Mesangial cell (primary cell): Measurements from ENCODE around the gene MRM2. TPM values are rescaled to one million over a fixed set of nuclear protein-coding genes. Genes with fewer than 3 reads are reported as not detected.

Experiments
- total RNA-seq: library from RNA; depleted of rRNA; stranded (reverse); fragments of >200 nt; gene quantifications from 2 replicates; pipeline ENCODE4 v1.2.3, GENCODE V29; 2015

The MRM2 gene
- total RNA-seq = 12.9 and 18.1 TPM in 2 replicates

GRCh38 chr7:2241580-2242540, at the start of gene MRM2, which contains the start of gene NUDT1:
MRM2 (minus strand) TSS chr7:2242205; CDS start chr7:2242169, 36 bp downstream.
NUDT1 (plus strand) TSS chr7:2242226; CDS start chr7:2244575, 2,349 bp downstream.

GRCh38 chr7:2232766-2233520, 9.1 kb downstream of the MRM2 start, which contains the start of gene MAD1L1:
MAD1L1 (minus strand) TSS chr7:2232945; CDS start chr7:2230133, 2,812 bp downstream.

Other genes with a start within 250 kb of the MRM2 start
- 56.1 and 67.3 TPM in 2 replicates for gene MAD1L1, start 9.3 kb downstream of the MRM2 start, total RNA-seq
- 12.3 and 44.8 TPM in 2 replicates for gene NUDT1, start within 50 bp of the MRM2 start, total RNA-seq
- 28.7 and 31.8 TPM in 2 replicates for gene SNX8, start 72.2 kb upstream of the MRM2 start, total RNA-seq
- gene EIF3B, start 112.6 kb upstream of the MRM2 start, total RNA-seq = 107 and 154 TPM in 2 replicates
- 9.9 and 19.4 TPM in 2 replicates for gene CHST12, start 161.4 kb upstream of the MRM2 start, total RNA-seq
- not detected in 2 replicates for gene GRIFIN, start 234.2 kb upstream of the MRM2 start, total RNA-seq